Breast epithelium (tissue), 4 donors: ENCODE measurements around the gene GNB5. TPM values are rescaled to one million over a fixed set of nuclear protein-coding genes. Genes with fewer than 3 reads are reported as not detected.

Experiments
- DNase-seq, 2 donors: peaks; one replicate each; pipeline ENCODE4 v3.0.0-alpha.2; 2019; ENCODE audit warnings: low spot score in 2 of 2
- H3K27ac ChIP-seq, 2 donors: fragments of 200-600 bp; sonication (generic) in 1 of 2; one replicate each; pipeline ENCODE4 v1.5.1; 2016 to 2019; ENCODE audit warnings: mild to moderate bottlenecking in 1 of 2
- H3K27me3 ChIP-seq, 2 donors: fragments of 200-600 bp; sonication (generic) in 1 of 2; one replicate each; pipeline versions ENCODE4 v1.5.1 to v1.6.0; 2017 to 2019; ENCODE audit warnings: control low read depth in 1 of 2, mild to moderate bottlenecking in 1 of 2
- H3K36me3 ChIP-seq: fragments of 200-600 bp; one replicate; pipeline ENCODE4 v1.5.1; 2019
- H3K4me1 ChIP-seq, 2 donors: fragments of 200-600 bp; sonication (generic); one replicate each; pipeline ENCODE4 v1.5.1; 2016 to 2019; ENCODE audit warnings: control low read depth in 1 of 2
- H3K4me3 ChIP-seq, 3 donors: fragments of 200-600 bp; sonication (generic); 1 replicate in 2 of 3; 2 replicates in 1 of 3; pipeline ENCODE4 v1.5.1; 2016 to 2019; ENCODE audit warnings: mild to moderate bottlenecking in 3 of 3, moderate library complexity in 2 of 3
- H3K9me3 ChIP-seq, 2 donors: fragments of 200-600 bp; sonication (generic) in 1 of 2; one replicate each; pipeline ENCODE4 v1.5.1; 2016 to 2019; ENCODE audit warnings: control low read depth in 1 of 2
- CTCF ChIP-seq, 3 donors: fragments of 450-650 bp; IDR thresholded peaks; one replicate each; pipeline ENCODE4 v1.5.1; 2016 to 2017; ENCODE audit warnings: antibody characterized with exemption in 3 of 3, mild to moderate bottlenecking in 3 of 3, moderate library complexity in 3 of 3
- POLR2A ChIP-seq: fragments of 450-650 bp; IDR thresholded peaks from one replicate; pipeline ENCODE4 v1.6.1; 2016; ENCODE audit warnings: antibody characterized with exemption, mild to moderate bottlenecking, moderate library complexity
- POLR2AphosphoS5 ChIP-seq, 3 donors: sonication (generic); formaldehyde crosslinking; IDR thresholded peaks; one replicate each; pipeline ENCODE4 v1.6.1; 2017; ENCODE audit warnings: antibody characterized with exemption in 3 of 3
- intact Hi-C: fragments of 100-400 bp; cut with DNase I; formaldehyde crosslinking; loops from one replicate; pipeline ENCODE4 v1.15.1; 2023; ENCODE audit warnings: low total_unique reads
- total RNA-seq, 3 donors: library from RNA; depleted of rRNA; stranded (reverse); fragments of >200 nt; gene quantifications; one replicate each; pipeline ENCODE4 v1.1.0, GENCODE V29; 2016

Gene GNB5
- total RNA-seq, 3 donors from 2014 or later: 18.9 to 43.9 (median 43.9) TPM

DNA sequence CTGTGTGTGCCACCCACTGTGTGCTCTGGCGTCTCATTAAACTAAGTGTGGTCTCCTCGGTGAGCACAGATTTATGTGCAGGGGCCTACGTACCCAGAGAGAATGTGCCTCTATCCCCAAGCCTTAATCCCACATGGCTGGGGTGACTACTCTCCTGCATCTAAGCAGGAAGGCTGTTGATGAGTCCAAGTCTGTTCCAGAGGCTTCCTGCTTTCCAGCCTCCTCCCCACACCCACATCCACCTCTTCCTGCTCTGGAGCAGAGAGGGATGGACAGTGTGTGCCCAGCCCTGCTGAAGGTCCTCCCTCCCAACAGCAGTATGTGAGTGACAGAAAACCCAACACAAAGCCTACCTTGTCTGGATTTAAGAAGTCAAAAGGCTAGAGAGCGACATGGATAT is 39.8 kb downstream of the GNB5 start:
- H3K36me3 ChIP-seq: no peaks in the 10 kb centered on the region
- no peaks in the 10 kb centered on the region for H3K27me3 ChIP-seq
- H3K27ac ChIP-seq: no peak overlapping the region
- no peaks in the 10 kb centered on the region for H3K4me1 ChIP-seq
- TF ChIP-seq CTCF (IDR thresholded peaks at IDR 0.05) (no peak), POLR2AphosphoS5 (IDR thresholded peaks at IDR 0.05) (no peak), POLR2A (no peak)
- H3K4me3 ChIP-seq: no peak overlapping the region
- no peak for DNase-seq
- no peaks in the 10 kb centered on the region for H3K9me3 ChIP-seq
- intact Hi-C loops: no loop called here

- H3K4me3 ChIP-seq: no peak overlapping the region
- TF ChIP-seq POLR2AphosphoS5 (IDR thresholded peaks at IDR 0.05): no peak
- TF ChIP-seq CTCF (IDR thresholded peaks at IDR 0.05): no peak
- no peak for TF ChIP-seq POLR2A
- DNase-seq: no peak
These were observed 40.3 kb downstream of the GNB5 start for GRCh38 chr15:52150871-52151270.

GRCh38 chr15:52150043-52150825 is 41.0 kb downstream of the GNB5 start:
- H3K9me3 ChIP-seq: no peaks in the 10 kb centered on the region
- H3K4me3 ChIP-seq: no peak overlapping the region
- TF ChIP-seq POLR2AphosphoS5 (IDR thresholded peaks at IDR 0.05) (no peak), POLR2A (no peak), CTCF (IDR thresholded peaks at IDR 0.05) (no peak)
- H3K27ac ChIP-seq: no peak overlapping the region
- H3K36me3 ChIP-seq: no peaks in the 10 kb centered on the region
- DNase-seq: no peak
- no peaks in the 10 kb centered on the region for H3K4me1 ChIP-seq
- no peaks in the 10 kb centered on the region for H3K27me3 ChIP-seq
- intact Hi-C loops: no loop called here

More at GRCh38 chr15:52150871-52151270, 40.3 kb downstream of the GNB5 start:
- H3K4me1 ChIP-seq: no peaks in the 10 kb centered on the region
- no peak overlapping the region for H3K27ac ChIP-seq
- H3K36me3 ChIP-seq: no peaks in the 10 kb centered on the region
- intact Hi-C loops: no loop called here
- H3K27me3 ChIP-seq: no peaks in the 10 kb centered on the region
- H3K9me3 ChIP-seq: no peaks in the 10 kb centered on the region

DNA sequence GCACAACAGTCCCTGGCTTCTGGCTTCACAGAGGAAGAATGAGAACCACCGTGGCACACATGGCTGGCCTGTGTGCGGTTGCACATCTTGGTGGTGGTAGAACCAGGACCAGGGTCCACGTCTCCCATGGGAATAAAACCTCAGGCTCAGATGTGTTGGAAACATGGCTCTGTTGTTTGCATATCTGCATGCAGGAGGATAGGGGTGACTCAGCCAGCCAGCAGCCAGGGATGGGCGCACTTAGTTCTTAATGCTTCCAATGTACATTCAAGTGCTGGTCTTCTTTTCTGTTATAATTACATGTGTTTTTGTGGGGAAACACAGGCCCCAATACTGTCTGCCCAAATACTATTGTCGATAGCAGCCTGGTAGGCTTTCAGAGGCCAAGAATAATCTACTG is 42.8 kb downstream of the GNB5 start:
- Histone ChIP-seq H3K4me1 (no peaks in the 10 kb centered on the region), H3K36me3 (no peaks in the 10 kb centered on the region)
- TF ChIP-seq POLR2A (no peak), POLR2AphosphoS5 (IDR thresholded peaks at IDR 0.05) (no peak), CTCF (IDR thresholded peaks at IDR 0.05) (no peak)

GRCh38 chr15:52146776-52147175 is 44.4 kb downstream of the GNB5 start:
- no peaks in the 10 kb centered on the region for H3K27me3 ChIP-seq
- no peak overlapping the region for H3K4me3 ChIP-seq
- intact Hi-C loops: no loop called here
- H3K4me1 ChIP-seq: no peaks in the 10 kb centered on the region
- H3K9me3 ChIP-seq: no peaks in the 10 kb centered on the region
- DNase-seq: no peak
- no peaks in the 10 kb centered on the region for H3K36me3 ChIP-seq
- H3K27ac ChIP-seq: no peak overlapping the region
- TF ChIP-seq POLR2AphosphoS5 (IDR thresholded peaks at IDR 0.05): no peak
- TF ChIP-seq POLR2A: no peak
- TF ChIP-seq CTCF (IDR thresholded peaks at IDR 0.05): no peak

More for the DNA sequence above, 42.8 kb downstream of the GNB5 start:
- Histone ChIP-seq H3K4me3 (no peak overlapping the region), H3K27ac (no peak overlapping the region), H3K9me3 (no peaks in the 10 kb centered on the region), H3K27me3 (no peaks in the 10 kb centered on the region)
- no peak for DNase-seq
- intact Hi-C loops: no loop called here
